NT2/D1 (cell line): ENCODE data around the gene RBP3.

Experiments
- DNase-seq: peaks from one replicate; pipeline ENCODE4 v3.0.0-alpha.2; 2011; ENCODE audit warnings: low read depth, low spot score
- H3K27me3 ChIP-seq: 2 replicates; pipeline ENCODE4 v1.6.0; 2011; ENCODE audit warnings: mild to moderate bottlenecking; ENCODE audit not compliant: insufficient read length, insufficient read depth
- H3K36me3 ChIP-seq: 2 replicates; pipeline ENCODE4 v1.6.1; 2011; ENCODE audit warnings: mild to moderate bottlenecking, low read length, mixed read lengths; ENCODE audit not compliant: insufficient read depth, insufficient read length
- H3K4me1 ChIP-seq: 2 replicates; pipeline ENCODE4 v1.5.1; 2011; ENCODE audit not compliant: insufficient read depth, insufficient read length
- H3K4me3 ChIP-seq: 2 replicates; pipeline ENCODE4 v1.5.1; 2011; ENCODE audit warnings: low read depth; ENCODE audit not compliant: insufficient read length
- H3K9ac ChIP-seq: 2 replicates; pipeline ENCODE4 v1.6.0; 2011; ENCODE audit warnings: low read depth; ENCODE audit not compliant: insufficient read length
- H3K9me3 ChIP-seq: 2 replicates; pipeline ENCODE4 v1.5.1; 2011; ENCODE audit warnings: mild to moderate bottlenecking, low read length; ENCODE audit not compliant: insufficient read depth
- SUZ12 ChIP-seq: IDR thresholded peaks from 2 replicates; pipeline ENCODE4 v1.6.1; 2011; ENCODE audit not compliant: insufficient read length, insufficient read depth; ENCODE audit errors: extremely low read depth
- YY1 ChIP-seq: IDR thresholded peaks from 2 replicates; pipeline ENCODE4 v1.6.1; 2011; ENCODE audit not compliant: insufficient read length, insufficient read depth
- ZNF274 ChIP-seq: IDR thresholded peaks from 2 replicates; pipeline ENCODE4 v1.6.1; 2011; ENCODE audit warnings: mild to moderate bottlenecking, low read depth, low read length

The RBP3 gene

DNA sequence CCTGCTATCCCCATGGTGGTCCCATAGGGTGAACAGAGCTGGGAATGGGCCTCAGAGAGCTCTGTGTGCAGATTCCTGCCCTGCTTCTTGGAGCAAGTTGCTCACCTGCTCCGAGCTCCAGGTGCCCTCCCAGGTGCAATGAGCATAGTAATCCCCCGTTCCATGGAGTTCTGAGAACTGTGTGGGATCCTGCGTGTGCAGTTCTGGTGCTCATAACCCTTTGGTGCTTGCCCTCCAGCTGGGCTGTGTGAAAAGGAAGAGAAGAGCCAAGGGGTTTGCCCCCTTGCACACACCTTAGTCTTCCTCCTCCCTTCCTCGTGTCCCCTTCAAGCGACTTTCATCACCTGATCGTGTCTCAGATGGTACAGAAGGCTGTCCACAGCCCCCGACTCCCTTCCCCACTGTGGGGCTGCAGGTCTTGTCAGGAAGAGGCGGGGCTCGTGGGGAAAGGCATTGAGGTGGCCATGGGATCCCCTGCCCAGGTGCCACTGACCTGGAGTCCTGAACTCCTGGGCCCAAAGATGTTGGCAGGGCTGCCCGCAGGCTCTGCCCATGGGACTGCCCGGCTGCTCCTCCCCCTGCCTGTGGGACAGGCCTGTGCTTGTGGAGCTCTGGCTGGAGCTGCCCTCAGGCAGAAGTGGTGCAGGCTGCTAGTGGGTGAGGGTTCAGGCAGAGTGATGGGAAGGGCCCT lies 57.8 kb downstream of the RBP3 start:
- no peak overlapping the region for H3K4me3 ChIP-seq
- H3K27me3 ChIP-seq = peaks cover 5% of the 10 kb centered on the region
- peaks cover 37% of the 10 kb centered on the region for H3K4me1 ChIP-seq
- no peaks in the 10 kb centered on the region for H3K9me3 ChIP-seq
- no peak for DNase-seq
- H3K9ac ChIP-seq = no peak overlapping the region
- no peak for TF ChIP-seq YY1
- no peak for TF ChIP-seq SUZ12
- no peak for TF ChIP-seq ZNF274
- no peaks in the 10 kb centered on the region for H3K36me3 ChIP-seq

DNA sequence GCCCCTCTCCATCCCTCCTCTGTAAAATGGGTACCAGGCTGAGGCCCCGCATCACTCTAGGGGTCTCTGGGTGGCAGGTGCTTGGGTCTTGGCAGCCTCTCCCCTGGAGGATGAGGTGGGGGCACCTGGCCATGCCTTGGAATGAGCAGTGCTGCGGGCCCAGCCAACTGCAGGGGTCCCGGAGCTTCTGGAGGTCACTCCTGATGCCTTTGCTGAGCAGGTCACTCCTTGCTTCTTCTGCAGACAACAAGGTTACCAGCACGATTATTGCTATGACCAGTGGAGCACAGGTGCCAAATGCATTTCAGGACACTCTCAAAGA lies 58.3 kb downstream of the RBP3 start:
- Histone ChIP-seq H3K36me3 (no peaks in the 10 kb centered on the region), H3K27me3 (peaks cover under 1% of the 10 kb centered on the region), H3K9me3 (no peaks in the 10 kb centered on the region), H3K4me1 (peaks cover 36% of the 10 kb centered on the region), H3K4me3 (no peak overlapping the region), H3K9ac (no peak overlapping the region)
- DNase-seq = no peak
- TF ChIP-seq YY1 = no peak
- TF ChIP-seq ZNF274 = no peak
- no peak for TF ChIP-seq SUZ12

DNA sequence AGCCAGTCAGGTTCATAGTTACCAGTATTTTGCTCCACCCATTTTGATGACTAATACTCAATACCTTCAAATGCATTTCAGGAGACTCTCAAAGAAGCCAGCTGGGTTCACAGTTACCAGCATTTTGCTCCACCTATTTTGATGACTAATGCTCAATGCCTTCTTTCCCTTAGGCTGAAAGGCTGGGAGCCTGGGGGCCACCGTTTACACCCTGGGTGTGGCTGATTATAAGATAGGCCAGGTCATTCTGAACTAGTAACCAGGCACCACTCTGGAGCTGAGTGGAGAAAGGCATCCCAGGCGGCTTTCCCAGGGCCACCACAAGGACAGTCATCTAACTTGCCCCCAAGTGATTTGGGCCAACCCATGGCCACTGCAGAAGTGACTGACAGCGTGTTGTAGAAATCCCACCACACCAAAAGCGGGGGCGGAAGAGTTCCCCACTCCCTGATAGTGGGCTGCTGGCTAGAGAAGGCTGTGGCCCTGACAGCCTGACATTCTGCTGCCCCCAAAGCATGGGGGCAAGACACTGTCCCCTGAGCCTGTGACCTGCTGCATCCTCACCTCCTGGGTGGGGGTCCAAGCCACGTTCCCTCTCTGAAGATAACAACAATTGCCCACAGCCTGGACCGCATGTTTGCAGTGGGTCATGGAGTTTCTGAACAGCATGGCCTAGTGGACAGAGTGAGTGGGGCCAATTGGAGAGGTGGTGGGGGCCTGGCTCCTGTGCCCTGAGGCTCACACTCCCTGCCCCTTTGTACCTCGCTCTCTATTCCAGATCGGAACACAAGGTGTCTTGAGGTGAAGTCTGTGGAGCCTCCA lies 58.9 kb downstream of the RBP3 start:
- no peaks in the 10 kb centered on the region for H3K36me3 ChIP-seq
- no peaks in the 10 kb centered on the region for H3K27me3 ChIP-seq
- peak overlapping the region; percentile 44 for H3K9ac ChIP-seq
- H3K9me3 ChIP-seq = no peaks in the 10 kb centered on the region
- DNase-seq = no peak
- H3K4me3 ChIP-seq = peak overlapping the region; percentile 3
- TF ChIP-seq SUZ12 = no peak
- no peak for TF ChIP-seq ZNF274
- no peak for TF ChIP-seq YY1
- H3K4me1 ChIP-seq = peaks cover 30% of the 10 kb centered on the region
